K562 (cell line): ENCODE results near the gene DNAJC6. TPM values are rescaled to one million over a fixed set of nuclear protein-coding genes. Genes with fewer than 3 reads are reported as not detected.

Experiments
- BRD4 ChIP-seq: fragments of 200-600 bp; sonication (generic); IDR thresholded peaks from 2 replicates; pipeline ENCODE4 v1.6.1; 2017; ENCODE audit warnings: inconsistent platforms
- BRD9 ChIP-seq: fragments of 450-650 bp; IDR thresholded peaks from 2 replicates; pipeline ENCODE4 v1.6.1; 2018; ENCODE audit warnings: low read depth; ENCODE audit not compliant: partially characterized antibody
- BRF1 ChIP-seq: IDR thresholded peaks from 3 replicates; pipeline ENCODE4 v1.6.1; 2011; ENCODE audit warnings: borderline replicate concordance, mild to moderate bottlenecking; ENCODE audit not compliant: insufficient read length; ENCODE audit errors: extremely low read depth
- ERF ChIP-seq: fragments of 450-650 bp; formaldehyde crosslinking; IDR thresholded peaks from 2 replicates; pipeline ENCODE4 v1.4.0; 2020; ENCODE audit warnings: mild to moderate bottlenecking, mixed read lengths
- FOSL1 ChIP-seq: fragments of 200-800 bp; sonication (Bioruptor generic); conservative IDR thresholded peaks from 2 replicates; pipeline ENCODE4 v1.6.1; 2016; ENCODE audit warnings: missing genetic modification characterization, missing compliant biosample characterization
- FOXO4 ChIP-seq: fragments of 450-650 bp; formaldehyde crosslinking; IDR thresholded peaks from 2 replicates; pipeline ENCODE4 v1.4.0; 2020; ENCODE audit warnings: mild to moderate bottlenecking, moderate library complexity
- GABPA ChIP-seq: fragments of 200-800 bp; sonication (Bioruptor generic); conservative IDR thresholded peaks from 2 replicates; pipeline ENCODE4 v1.6.1; 2016; ENCODE audit warnings: low read depth, missing genetic modification characterization, missing compliant biosample characterization
- GATAD2B ChIP-seq: fragments of 450-650 bp; IDR thresholded peaks from 2 replicates; pipeline ENCODE4 v1.6.1; 2017; ENCODE audit warnings: mild to moderate bottlenecking, borderline replicate concordance
- HNRNPLL ChIP-seq: fragments of 200-400 bp; formaldehyde crosslinking; IDR thresholded peaks from 2 replicates; pipeline ENCODE4 v1.6.1; 2017; ENCODE audit warnings: low read length, low read depth, mild to moderate bottlenecking; ENCODE audit not compliant: poor library complexity, severe bottlenecking
- IFI16 ChIP-seq: fragments of 250-450 bp; sonication (Bioruptor Pico); IDR thresholded peaks from 2 replicates; pipeline ENCODE4 v2.1.2; 2022; ENCODE audit warnings: mild to moderate bottlenecking, inconsistent platforms
- LEF1 ChIP-seq: fragments of 450-650 bp; IDR thresholded peaks from 2 replicates; pipeline ENCODE4 v1.6.1; 2016; ENCODE audit warnings: mild to moderate bottlenecking
- MXD1 ChIP-seq: fragments of 250-450 bp; sonication (Bioruptor Pico); IDR thresholded peaks from 2 replicates; pipeline ENCODE4 v1.8.0; 2021; ENCODE audit warnings: borderline replicate concordance, mild to moderate bottlenecking, moderate library complexity; ENCODE audit not compliant: poor library complexity, severe bottlenecking
- POLR2G ChIP-seq: fragments of 200-400 bp; formaldehyde crosslinking; IDR thresholded peaks from 2 replicates; pipeline ENCODE4 v1.6.1; 2017; ENCODE audit warnings: low read depth, mild to moderate bottlenecking, antibody characterized with exemption, low read length, moderate library complexity
- SETDB1 ChIP-seq: IDR thresholded peaks from one replicate; pipeline ENCODE4 v1.6.1; 2012; ENCODE audit warnings: low read length, control low read depth, inconsistent platforms
- SREBF1 ChIP-seq: fragments of 150-350 bp; IDR thresholded peaks from 2 replicates; pipeline ENCODE4 v1.6.1; 2014; ENCODE audit warnings: antibody characterized with exemption, low read depth, low read length, borderline replicate concordance
- ZBTB17 ChIP-seq: fragments of 450-650 bp; formaldehyde crosslinking; IDR thresholded peaks from 2 replicates; pipeline ENCODE4 v1.4.0; 2020; ENCODE audit warnings: mild to moderate bottlenecking
- ZNF263 ChIP-seq: sonication (generic); formaldehyde crosslinking; IDR thresholded peaks from 2 replicates; pipeline ENCODE4 v1.8.0; 2022; ENCODE audit warnings: mild to moderate bottlenecking, missing genetic modification reagents, borderline replicate concordance
- ZNF431 ChIP-seq: sonication (generic); formaldehyde crosslinking; IDR thresholded peaks from 2 replicates; pipeline ENCODE4 v1.8.0; 2022; ENCODE audit warnings: mild to moderate bottlenecking, missing genetic modification reagents
- ZNF507 ChIP-seq: conservative IDR thresholded peaks from 2 replicates; pipeline ENCODE4 v1.6.1; 2017; ENCODE audit warnings: missing genetic modification characterization, missing compliant biosample characterization
- polyA plus RNA-seq, 8 experiments: library from polyadenylated mRNA; depleted of rRNA in 4 of 8; stranded (reverse) in 5 of 8; unstranded in 3 of 8; fragments of >200 nt; fragmentation: Nextera tagmentation in 2 of 8; fragmentation: Illumina TruSeq in 1 of 8; extraction: Ambion mirVana in 2 of 8; extraction: Trizol in 1 of 8; gene quantifications; 2 replicates each; pipeline versions ENCODE4 v1.2.1 to v1.2.3, GENCODE V29; 2011 to 2014; ENCODE audit warnings: inconsistent platforms in 1 of 8, missing spikeins in 1 of 8
- total RNA-seq, 7 experiments: library from RNA; depleted of rRNA in 6 of 7; stranded (reverse); fragments of >200 nt in 6 of 7; fragmentation: Illumina TruSeq in 2 of 7; extraction: Trizol in 2 of 7; gene quantifications; 2 replicates each; pipeline versions ENCODE4 v1.2.1 to v1.2.3, GENCODE V29; 2011 to 2021; ENCODE audit warnings: low replicate concordance in 1 of 7
- TF ChIP-seq, protein P1 (sequence below): fragments of 450-650 bp; IDR thresholded peaks from 2 replicates; pipeline ENCODE4 v1.6.1; 2018; ENCODE audit warnings: mild to moderate bottlenecking, low read depth; ENCODE audit not compliant: partially characterized antibody
- TF ChIP-seq, protein P2 (sequence below), 2 experiments: fragments of 450-650 bp; IDR thresholded peaks; 2 replicates each; pipeline ENCODE4 v1.6.1; 2016

The DNAJC6 gene
- total and polyA plus RNA-seq, 9 of the 15 experiments (the other 6 are each of a cell fraction or from before 2014, with no cell fraction given): 6.7 to 78.7 (median 28.0) TPM

- TF ChIP-seq, protein P1, sequence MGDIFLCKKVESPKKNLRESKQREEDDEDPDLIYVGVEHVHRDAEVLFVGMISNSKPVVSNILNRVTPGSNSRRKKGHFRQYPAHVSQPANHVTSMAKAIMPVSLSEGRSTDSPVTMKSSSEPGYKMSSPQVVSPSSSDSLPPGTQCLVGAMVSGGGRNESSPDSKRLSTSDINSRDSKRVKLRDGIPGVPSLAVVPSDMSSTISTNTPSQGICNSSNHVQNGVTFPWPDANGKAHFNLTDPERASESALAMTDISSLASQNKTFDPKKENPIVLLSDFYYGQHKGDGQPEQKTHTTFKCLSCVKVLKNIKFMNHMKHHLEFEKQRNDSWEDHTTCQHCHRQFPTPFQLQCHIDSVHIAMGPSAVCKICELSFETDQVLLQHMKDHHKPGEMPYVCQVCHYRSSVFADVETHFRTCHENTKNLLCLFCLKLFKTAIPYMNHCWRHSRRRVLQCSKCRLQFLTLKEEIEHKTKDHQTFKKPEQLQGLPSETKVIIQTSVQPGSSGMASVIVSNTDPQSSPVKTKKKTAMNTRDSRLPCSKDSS: no peak
- no peak for TF ChIP-seq ZNF507 (tag)
- no peak for TF ChIP-seq SETDB1
- no peak for TF ChIP-seq ZNF431 (CRISPR knock-in tag)
- no peak for TF ChIP-seq BRD4
- no peak for TF ChIP-seq ZBTB17
- no peak for TF ChIP-seq BRF1
- no peak for TF ChIP-seq HNRNPLL
- TF ChIP-seq POLR2G: peak; percentile 95
- TF ChIP-seq ERF (CRISPR knock-in tag): 0 out of 2 replicates have a peak, but pooled peaks have one; percentile 66
- TF ChIP-seq IFI16 (CRISPR knock-in tag): no peak
- TF ChIP-seq MXD1 (CRISPR knock-in tag): no peak
- no peak for TF ChIP-seq GATAD2B
- TF ChIP-seq FOSL1 (tag): peak; percentile 56; the same call in 1 of the 2 replicates
- TF ChIP-seq GABPA (tag): peak; percentile 89
- TF ChIP-seq ZNF263: peak; percentile 17; the same call in 1 of the 2 replicates
- TF ChIP-seq, protein P2, sequence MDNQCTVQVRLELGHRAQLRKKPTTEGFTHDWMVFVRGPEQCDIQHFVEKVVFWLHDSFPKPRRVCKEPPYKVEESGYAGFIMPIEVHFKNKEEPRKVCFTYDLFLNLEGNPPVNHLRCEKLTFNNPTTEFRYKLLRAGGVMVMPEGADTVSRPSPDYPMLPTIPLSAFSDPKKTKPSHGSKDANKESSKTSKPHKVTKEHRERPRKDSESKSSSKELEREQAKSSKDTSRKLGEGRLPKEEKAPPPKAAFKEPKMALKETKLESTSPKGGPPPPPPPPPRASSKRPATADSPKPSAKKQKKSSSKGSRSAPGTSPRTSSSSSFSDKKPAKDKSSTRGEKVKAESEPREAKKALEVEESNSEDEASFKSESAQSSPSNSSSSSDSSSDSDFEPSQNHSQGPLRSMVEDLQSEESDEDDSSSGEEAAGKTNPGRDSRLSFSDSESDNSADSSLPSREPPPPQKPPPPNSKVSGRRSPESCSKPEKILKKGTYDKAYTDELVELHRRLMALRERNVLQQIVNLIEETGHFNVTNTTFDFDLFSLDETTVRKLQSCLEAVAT (IDR thresholded peaks at IDR 0.05): peak; percentile 63 to 86
- no peak for TF ChIP-seq LEF1
- TF ChIP-seq FOXO4: no peak
- TF ChIP-seq BRD9: no peak
- no peak for TF ChIP-seq SREBF1
Observed at GRCh38 chr1:65420590-65421350, 111.4 kb downstream of the DNAJC6 start, which contains the start of the genes LEPR and LEPROT (continued).
